ENCODE measurements around the gene GNMT.

DNA sequence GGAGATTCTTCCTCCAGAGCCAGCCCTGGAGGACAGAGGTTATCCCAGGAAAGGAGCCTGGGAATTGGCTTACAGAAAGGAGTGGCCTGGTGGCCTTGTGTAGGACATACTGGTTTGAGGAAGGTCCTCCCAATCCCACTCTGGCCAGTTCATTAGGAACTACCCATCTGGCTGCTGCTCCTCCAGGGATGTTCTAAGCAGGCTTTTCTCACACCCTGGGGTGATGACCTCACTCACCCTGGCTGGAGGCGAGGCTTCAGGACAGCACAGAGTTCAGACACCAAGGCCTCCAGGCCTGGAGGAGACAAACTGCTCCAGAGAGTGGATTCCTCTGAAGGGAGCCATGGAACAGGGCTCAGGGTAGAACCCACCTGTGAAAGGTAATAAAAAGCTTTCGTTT lies 8.9 kb downstream of the GNMT start:
- no peak for TF ChIP-seq CTCF (IDR thresholded peaks at IDR 0.05; ENCODE audit: control extremely low read depth in 1 of 3, insufficient read depth in 1 of 3, low read depth in 1 of 3, low read length in 3 of 3)
- TF ChIP-seq POLR2A (IDR thresholded peaks at IDR 0.05; ENCODE audit: control extremely low read depth in 1 of 2, low read depth in 2 of 2, low read length in 2 of 2): no peak
- no peak for TF ChIP-seq EZH2 (IDR thresholded peaks at IDR 0.05; ENCODE audit: low read depth, low read length, severe bottlenecking)
- no peak for TF ChIP-seq MAFK (IDR thresholded peaks at IDR 0.05; ENCODE audit: low read depth, low read length)
- TF ChIP-seq, protein P1, sequence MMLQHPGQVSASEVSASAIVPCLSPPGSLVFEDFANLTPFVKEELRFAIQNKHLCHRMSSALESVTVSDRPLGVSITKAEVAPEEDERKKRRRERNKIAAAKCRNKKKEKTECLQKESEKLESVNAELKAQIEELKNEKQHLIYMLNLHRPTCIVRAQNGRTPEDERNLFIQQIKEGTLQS (IDR thresholded peaks at IDR 0.05; ENCODE audit: insufficient read depth, low read depth, low read length): no peak
- TF ChIP-seq RXRA (IDR thresholded peaks at IDR 0.05; ENCODE audit: insufficient read depth, low read depth, low read length): no peak
- TF ChIP-seq GABPA (IDR thresholded peaks at IDR 0.05; ENCODE audit: borderline replicate concordance, insufficient read depth, low read length): no peak
- TF ChIP-seq JUND (IDR thresholded peaks at IDR 0.05; ENCODE audit: low read length): no peak
- no peak for TF ChIP-seq CHD2 (IDR thresholded peaks at IDR 0.05; ENCODE audit: low read length)
- TF ChIP-seq SP1 (IDR thresholded peaks at IDR 0.05; ENCODE audit: low read depth, low read length): no peak

Measured in H1 (cell line).